Right ventricle myocardium superior (tissue), 1 donor: Measurements from ENCODE around the gene MOSPD2. TPM values are rescaled to one million over a fixed set of nuclear protein-coding genes. Genes with fewer than 3 reads are reported as not detected.

Experiments used
- ATAC-seq: fragments of 200-7000 bp; cut with Tn5 transposase; one replicate; pipeline ENCODE4 v1.9.1; 2020; ENCODE audit warnings: mild to moderate bottlenecking; ENCODE audit not compliant: poor library complexity
- DNase-seq: peaks from one replicate; pipeline ENCODE4 v3.0.0-alpha.2; 2020
- intact Hi-C: fragments of 100-400 bp; cut with DNase I; formaldehyde crosslinking; loops from one replicate; pipeline ENCODE4 v1.11.2; 2022
- long read RNA-seq: library from polyadenylated mRNA; unstranded; transcript quantifications from one replicate; pipeline ENCODE4 v2.0.0, GENCODE V29; 2021
- total RNA-seq: library from RNA; stranded (reverse); fragmentation: NEBNext Ultra II Directional; extraction: Animal tissue kit (Norgen Biotek cat#: 25700); gene quantifications from one replicate; pipeline ENCODE4 v1.2.1, GENCODE V29; 2021
- donor health status: DM: no; HTN: yes; CAD: no; lungs with severe emphysema.

Gene MOSPD2
- 4.5 TPM for total RNA-seq
- long read RNA-seq, full-length matches to known transcripts: 8 of 8 reads
- long read RNA-seq, partial matches to known transcripts: 0 of 8 reads
- long read RNA-seq, other reads (novel, unspliced or antisense): 0 of 8 reads

GRCh38 chrX:14872851-14873675, at the start of gene MOSPD2, which contains the start of gene FANCB:
Gene MOSPD2, plus strand, starts transcription at chrX:14873421. Its CDS starts 108 bp downstream, at chrX:14873529.
Gene FANCB, minus strand, starts transcription at chrX:14873069. Its CDS starts 7,559 bp downstream, at chrX:14865510.
- ATAC-seq (peak; percentile 100), DNase-seq (peak; percentile 96)
- intact Hi-C loops: no loop called here

- DNase-seq (no peak), ATAC-seq (no peak)
- intact Hi-C loops: no loop called here
Measured at GRCh38 chrX:14825851-14826250, 47.4 kb upstream of the MOSPD2 start.

GRCh38 chrX:14826319-14826718, 46.9 kb upstream of the MOSPD2 start:
- no peak for DNase-seq

GRCh38 chrX:14829643-14830042, 43.6 kb upstream of the MOSPD2 start:
- DNase-seq (no peak), ATAC-seq (no peak)
- intact Hi-C loops: no loop called here

More at GRCh38 chrX:14826319-14826718, 46.9 kb upstream of the MOSPD2 start:
- intact Hi-C loops: no loop called here
- no peak for ATAC-seq

GRCh38 chrX:14832151-14832550, 41.1 kb upstream of the MOSPD2 start:
- DNase-seq: no peak
- intact Hi-C loops: no loop called here
- no peak for ATAC-seq

- intact Hi-C loops: no loop called here
- DNase-seq (no peak), ATAC-seq (no peak)
Measured at GRCh38 chrX:14832586-14832985, 40.6 kb upstream of the MOSPD2 start.

- no peak for DNase-seq
- intact Hi-C loops: no loop called here
- no peak for ATAC-seq
Measured at GRCh38 chrX:14837155-14837554, 36.1 kb upstream of the MOSPD2 start.

GRCh38 chrX:14843666-14844065, 29.6 kb upstream of the MOSPD2 start:
- DNase-seq: no peak
- intact Hi-C loops: no loop called here
- ATAC-seq: no peak

GRCh38 chrX:14851526-14851925, 21.7 kb upstream of the MOSPD2 start:
- DNase-seq (no peak), ATAC-seq (no peak)
- intact Hi-C loops: no loop called here

- ATAC-seq: no peak
Measured at GRCh38 chrX:14864631-14865030, 8.6 kb upstream of the MOSPD2 start.

GRCh38 chrX:14865201-14865600, 8.0 kb upstream of the MOSPD2 start:
- intact Hi-C loops: no loop called here
- no peak for ATAC-seq
- DNase-seq: no peak

More at GRCh38 chrX:14864631-14865030, 8.6 kb upstream of the MOSPD2 start:
- intact Hi-C loops: no loop called here
- no peak for DNase-seq

- intact Hi-C loops: no loop called here
- DNase-seq (no peak), ATAC-seq (no peak)
Measured at GRCh38 chrX:14871767-14872166, 1.5 kb upstream of the MOSPD2 start.

GRCh38 chrX:14872355-14872754, 866 bp upstream of the MOSPD2 start:
- DNase-seq (no peak), ATAC-seq (no peak)
- intact Hi-C loops: no loop called here

GRCh38 chrX:14873676-14874049, 442 bp downstream of the MOSPD2 start:
- intact Hi-C loops: no loop called here
- ATAC-seq (no peak), DNase-seq (no peak)

- intact Hi-C loops: no loop called here
- ATAC-seq: no peak
- DNase-seq: no peak
Measured at GRCh38 chrX:14875624-14876023, 2.4 kb downstream of the MOSPD2 start.

GRCh38 chrX:14883826-14884225, 10.6 kb downstream of the MOSPD2 start:
- intact Hi-C loops: no loop called here
- DNase-seq (no peak), ATAC-seq (no peak)

GRCh38 chrX:14884714-14885113, 11.5 kb downstream of the MOSPD2 start:
- DNase-seq: no peak
- intact Hi-C loops: no loop called here
- ATAC-seq: no peak

- intact Hi-C loops: no loop called here
- ATAC-seq (no peak), DNase-seq (no peak)
Measured at GRCh38 chrX:14886252-14886651, 13.0 kb downstream of the MOSPD2 start.

GRCh38 chrX:14896273-14896672, 23.1 kb downstream of the MOSPD2 start:
- no peak for DNase-seq
- ATAC-seq: no peak
- intact Hi-C loops: no loop called here

- no peak for DNase-seq
- intact Hi-C loops: no loop called here
- ATAC-seq: no peak
Measured at GRCh38 chrX:14897042-14897441, 23.8 kb downstream of the MOSPD2 start.
